Uterus (tissue), 2 donors: ENCODE measurements around the gene FAM117A.

ENCODE experiments used
- CTCF ChIP-seq, 4 experiments: fragments of 200-600 bp in 2 of 4; fragments of 450-650 bp in 2 of 4; sonication (generic) in 2 of 4; IDR thresholded peaks; one replicate each; pipeline ENCODE4 v1.5.1; 2016 to 2019; ENCODE audit warnings: antibody characterized with exemption in 4 of 4, mild to moderate bottlenecking in 2 of 4, moderate library complexity in 1 of 4
- POLR2A ChIP-seq, 2 donors: fragments of 450-650 bp; IDR thresholded peaks; one replicate each; pipeline ENCODE4 v1.6.1; 2016; ENCODE audit warnings: antibody characterized with exemption in 2 of 2, mild to moderate bottlenecking in 1 of 2, moderate library complexity in 1 of 2

GRCh38 chr17:49725452-49726130 lies 38.3 kb downstream of the FAM117A start:
- TF ChIP-seq CTCF (IDR thresholded peaks at IDR 0.05) (no peak), POLR2A (IDR thresholded peaks at IDR 0.05) (no peak)
